H54 (cell line): ENCODE results near the gene ADAMTS12.

Experiments used
- DNase-seq: peaks from one replicate; pipeline ENCODE4 v3.0.0; 2011; ENCODE audit warnings: low spot score, mixed read lengths; ENCODE audit not compliant: insufficient read length
- FAIRE-seq: peaks from 3 replicates; lab custom pipeline; 2011; peaks lifted over from hg19 to GRCh38; lab: Jason Lieb, UNC
- POLR2A ChIP-seq: IDR thresholded peaks from 2 replicates; pipeline ENCODE4 v1.6.1; 2011; ENCODE audit warnings: low read depth, mild to moderate bottlenecking, low read length

The ADAMTS12 gene

DNA sequence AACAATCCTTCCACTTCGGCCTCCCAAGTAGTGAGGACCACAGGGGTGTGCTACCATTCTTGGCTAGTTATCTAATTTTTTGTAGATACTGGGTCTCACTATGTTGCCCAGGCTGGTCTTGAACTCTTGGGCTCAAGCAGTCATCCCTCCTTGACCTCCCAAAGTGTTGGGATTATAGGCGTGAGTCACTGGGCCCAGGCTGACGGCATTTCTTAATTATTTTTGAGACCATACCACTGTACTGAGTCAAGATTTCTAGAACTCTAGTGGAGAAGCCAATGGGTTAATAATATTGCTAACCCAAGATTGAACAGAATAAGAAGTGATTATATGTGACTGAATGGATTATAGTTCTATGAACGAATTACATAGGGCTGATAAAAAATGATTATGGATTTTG lies 384.4 kb downstream of the ADAMTS12 start:
- DNase-seq (no peak), FAIRE-seq (no peak)
- TF ChIP-seq POLR2A: no peak

DNA sequence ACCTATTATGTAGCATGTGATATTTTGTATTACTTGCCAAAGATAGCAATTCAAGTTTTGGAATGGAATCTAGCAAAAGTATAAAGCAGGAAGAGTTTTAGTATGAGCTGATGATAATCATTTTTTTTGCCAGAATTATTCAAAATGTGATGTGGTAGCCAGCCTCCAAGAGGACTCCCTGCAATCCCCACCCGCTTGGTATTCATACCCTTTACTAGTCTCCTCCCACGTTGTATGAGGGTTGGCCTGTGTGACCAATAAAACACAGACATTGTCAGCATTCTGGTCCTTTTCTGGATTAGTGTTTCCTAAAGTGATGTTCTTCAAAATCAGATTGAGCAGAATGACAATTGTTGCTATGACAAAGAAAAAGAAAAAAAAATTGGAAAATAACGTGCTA lies 387.2 kb downstream of the ADAMTS12 start:
- no peak for FAIRE-seq
- DNase-seq: no peak
- no peak for TF ChIP-seq POLR2A

DNA sequence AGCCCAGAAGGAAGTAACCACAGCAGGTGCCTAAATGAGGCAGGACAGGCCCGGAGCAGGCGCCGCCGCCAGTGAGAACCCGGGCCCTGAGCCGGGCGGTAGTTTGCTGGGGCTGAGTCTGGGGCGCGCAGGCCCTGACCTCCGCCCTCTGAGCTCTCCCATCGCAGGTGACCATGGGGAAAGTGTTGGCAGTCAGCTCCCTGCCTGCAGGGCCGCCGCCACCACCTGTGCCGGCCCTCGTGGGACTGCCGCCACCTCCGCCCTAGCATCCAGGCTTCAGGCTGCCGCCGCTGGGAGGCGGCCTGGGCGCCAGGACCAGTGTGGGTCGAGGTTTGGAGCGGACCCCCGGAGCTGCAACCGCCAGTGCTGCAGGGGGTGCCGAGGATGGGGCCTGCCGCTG lies 389.9 kb downstream of the ADAMTS12 start:
- TF ChIP-seq POLR2A: no peak
- FAIRE-seq (no peak), DNase-seq (no peak)

DNA sequence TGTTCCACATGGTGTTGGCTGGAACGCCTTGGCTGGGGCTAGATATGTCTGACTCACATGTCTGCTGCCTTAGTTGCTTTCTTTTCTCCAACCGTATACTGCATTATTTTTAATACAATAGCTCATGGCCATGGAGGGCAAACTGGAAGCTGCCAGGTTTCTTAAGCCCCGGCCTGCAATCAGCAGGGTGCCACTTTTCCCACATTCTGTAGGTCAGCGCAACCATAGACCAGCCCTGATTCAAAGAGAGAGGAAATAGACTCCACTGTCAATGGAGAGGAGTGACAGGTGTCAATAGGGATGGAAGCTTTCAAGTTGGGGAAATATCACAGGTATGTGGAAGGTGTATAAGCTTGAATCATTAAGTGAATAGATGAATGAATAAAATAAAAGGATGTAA lies 390.5 kb downstream of the ADAMTS12 start:
- TF ChIP-seq POLR2A: no peak
- FAIRE-seq (no peak), DNase-seq (no peak)

DNA sequence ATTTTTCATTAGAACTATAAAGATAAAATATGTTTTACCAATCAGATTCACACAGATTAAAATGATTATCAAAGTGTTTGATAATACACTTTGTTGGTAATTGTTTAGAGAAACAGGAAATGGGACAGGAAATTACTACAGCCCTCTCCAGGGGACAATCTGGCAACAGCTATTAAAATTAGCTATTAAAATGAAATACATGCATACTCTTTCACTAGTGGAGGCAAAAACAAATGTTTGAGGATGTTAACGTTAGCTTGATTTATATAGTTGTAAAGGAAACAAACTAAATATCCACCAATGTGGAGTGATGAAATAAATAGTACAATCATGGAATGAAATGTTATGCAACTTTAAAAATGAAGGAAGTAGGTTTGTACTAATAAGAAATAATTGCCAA lies 397.3 kb downstream of the ADAMTS12 start:
- no peak for DNase-seq
- FAIRE-seq: no peak
- no peak for TF ChIP-seq POLR2A

DNA sequence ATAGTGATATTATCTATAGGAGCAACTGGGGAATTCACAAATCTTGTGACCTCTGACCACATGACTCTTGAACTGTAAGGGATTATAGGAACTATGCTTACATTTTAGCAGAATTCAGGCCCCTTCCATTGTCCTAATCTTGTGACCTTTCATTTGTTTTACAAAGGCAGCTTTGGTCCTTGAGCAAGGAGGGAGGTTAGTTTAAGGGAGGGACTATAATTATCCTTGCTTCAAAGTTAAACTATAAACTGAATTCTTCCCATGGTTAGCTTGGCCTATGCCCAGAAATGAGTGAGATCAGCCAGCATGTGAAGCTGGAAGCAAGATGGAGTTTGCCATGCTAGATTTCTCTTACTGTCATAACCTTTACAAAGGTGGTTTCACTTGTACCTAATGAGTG lies 399.8 kb downstream of the ADAMTS12 start:
- DNase-seq: no peak
- no peak for TF ChIP-seq POLR2A
- no peak for FAIRE-seq

DNA sequence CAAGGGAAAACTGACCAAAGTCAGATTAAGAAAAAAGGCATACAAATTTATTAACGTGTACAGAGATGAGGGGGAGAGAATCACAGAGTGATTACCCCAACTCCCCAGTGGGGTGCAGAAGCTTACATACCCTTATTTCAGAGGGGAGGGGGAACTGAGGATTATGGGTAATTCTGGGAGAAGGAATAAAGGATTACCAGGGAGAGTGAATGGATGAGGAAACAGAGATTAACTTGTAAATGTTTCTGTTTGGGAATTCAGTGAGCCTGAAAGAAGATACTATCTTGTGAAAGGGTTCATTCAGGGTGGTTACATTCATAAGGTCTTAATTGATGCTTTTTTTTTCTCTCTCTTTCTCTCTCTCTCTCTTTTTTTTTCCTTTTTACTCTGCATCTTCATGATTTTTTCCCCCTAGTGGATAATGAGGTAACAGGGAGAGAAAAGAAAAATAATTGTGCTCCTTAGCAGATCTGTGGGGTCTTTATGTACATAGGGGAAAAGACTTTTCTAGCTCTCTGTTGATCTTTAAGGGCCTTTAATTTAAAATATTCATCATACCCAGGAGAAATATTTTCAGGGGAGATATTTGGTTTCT lies 401.6 kb downstream of the ADAMTS12 start:
- DNase-seq (no peak), FAIRE-seq (no peak)

DNA sequence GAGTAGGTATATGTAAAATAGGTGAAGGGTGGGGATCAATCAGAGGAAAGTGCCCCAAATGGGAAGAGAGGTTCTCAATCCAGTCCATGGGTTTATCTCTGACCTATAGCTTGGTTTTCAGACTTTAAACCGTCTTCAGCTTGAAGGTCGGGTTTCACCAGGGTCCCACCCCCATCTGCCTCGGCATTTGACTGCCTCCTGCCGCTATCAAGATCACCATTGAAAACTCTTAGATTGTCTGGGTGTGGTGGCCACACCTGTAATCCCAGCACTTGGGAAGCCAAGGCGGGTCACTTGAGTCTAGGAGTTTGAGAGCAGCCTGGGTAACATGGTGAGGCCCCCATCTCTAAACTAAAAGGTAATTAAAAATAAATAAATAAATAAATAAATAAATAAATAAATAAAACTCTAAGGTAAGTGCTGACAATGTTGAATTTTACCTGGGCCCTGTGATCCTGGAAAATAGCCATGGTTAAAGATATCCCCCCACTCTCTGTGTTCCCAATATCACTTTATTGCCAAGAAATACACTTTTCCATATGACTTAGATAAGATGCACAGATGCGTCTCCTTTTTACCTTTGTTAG lies 402.2 kb downstream of the ADAMTS12 start:
- FAIRE-seq: no peak
- no peak for DNase-seq
- no peak for TF ChIP-seq POLR2A

More for the DNA sequence above, 401.6 kb downstream of the ADAMTS12 start:
- no peak for TF ChIP-seq POLR2A

DNA sequence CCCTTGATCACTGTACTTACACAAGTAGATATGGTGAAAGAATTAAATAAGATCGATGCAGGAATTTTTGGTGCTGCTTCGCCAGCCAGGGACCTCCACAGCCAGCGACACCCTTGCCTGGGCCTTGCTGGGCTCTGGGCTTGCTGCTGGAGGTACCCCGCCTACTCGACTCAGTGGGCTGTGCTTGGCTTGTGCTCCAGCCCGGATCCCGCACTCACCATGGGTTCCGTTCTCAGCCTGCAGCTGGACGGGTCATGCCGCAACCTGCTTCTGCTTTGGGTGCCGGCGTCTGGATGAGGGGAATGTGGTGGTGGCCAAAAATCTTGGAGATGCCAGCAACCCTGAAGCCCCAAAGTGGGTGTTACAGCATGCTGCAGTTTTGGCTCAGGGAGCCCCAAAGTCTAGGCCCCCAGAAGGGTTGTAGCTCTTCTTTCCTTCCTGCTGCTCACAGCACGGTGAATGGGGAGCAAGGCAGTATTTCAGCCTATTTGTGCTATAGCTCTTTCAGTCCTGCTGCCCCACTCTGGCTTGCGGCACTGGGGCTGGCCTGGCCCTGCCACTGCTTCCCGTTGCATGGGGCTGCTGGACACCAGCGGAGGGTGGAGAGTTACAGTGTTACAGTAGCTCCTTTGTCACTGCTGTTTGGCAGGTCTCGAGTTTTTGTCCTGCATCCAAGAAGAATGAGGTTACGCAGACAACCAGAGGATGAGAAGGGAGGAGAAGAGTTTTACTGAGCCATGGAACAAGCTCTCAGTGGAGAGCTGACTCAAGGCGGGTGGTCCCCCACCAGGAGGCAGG lies 403.0 kb downstream of the ADAMTS12 start:
- DNase-seq (no peak), FAIRE-seq (no peak)

DNA sequence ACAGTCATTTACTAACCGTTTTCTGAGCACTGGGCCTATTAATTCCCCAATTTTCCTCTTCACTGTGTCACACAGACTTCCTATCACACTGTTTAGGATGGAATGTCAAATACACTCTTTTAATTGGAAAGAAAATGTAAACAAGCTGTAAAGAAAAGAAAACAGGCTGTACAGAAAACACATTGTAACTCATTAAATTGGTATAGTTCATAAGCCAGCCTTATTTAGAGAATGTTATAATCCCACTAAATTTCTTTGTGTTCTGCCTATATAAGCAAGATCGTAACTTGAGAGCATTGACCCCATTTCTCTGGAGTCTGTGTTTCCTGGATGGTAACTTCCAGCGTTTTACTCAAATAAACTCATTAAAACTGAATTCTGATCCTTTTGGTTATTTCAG lies 404.6 kb downstream of the ADAMTS12 start:
- DNase-seq (no peak), FAIRE-seq (no peak)

More for the DNA sequence above, 403.0 kb downstream of the ADAMTS12 start:
- TF ChIP-seq POLR2A: no peak

DNA sequence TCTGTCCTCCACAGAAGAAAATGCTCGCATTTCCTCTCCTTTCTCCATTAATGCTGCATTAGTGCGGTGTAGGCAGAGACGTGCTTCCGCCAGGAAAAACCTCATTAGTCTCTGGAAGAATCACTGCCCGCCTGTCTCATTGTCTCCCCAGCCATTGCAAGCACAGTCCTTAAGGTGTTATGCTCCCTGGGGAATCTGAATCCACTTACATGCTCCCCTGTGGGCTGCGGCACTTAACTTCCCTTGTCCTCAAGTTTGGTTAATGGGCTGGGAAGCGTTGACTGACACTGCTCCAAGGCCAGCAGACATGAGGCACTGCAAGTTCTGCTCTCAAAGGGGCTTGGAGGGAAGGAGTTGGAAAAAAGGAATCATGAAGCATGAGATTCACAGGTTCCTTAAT lies 409.5 kb downstream of the ADAMTS12 start:
- no peak for FAIRE-seq
- no peak for DNase-seq
- no peak for TF ChIP-seq POLR2A

More for the DNA sequence above, 404.6 kb downstream of the ADAMTS12 start:
- no peak for TF ChIP-seq POLR2A

DNA sequence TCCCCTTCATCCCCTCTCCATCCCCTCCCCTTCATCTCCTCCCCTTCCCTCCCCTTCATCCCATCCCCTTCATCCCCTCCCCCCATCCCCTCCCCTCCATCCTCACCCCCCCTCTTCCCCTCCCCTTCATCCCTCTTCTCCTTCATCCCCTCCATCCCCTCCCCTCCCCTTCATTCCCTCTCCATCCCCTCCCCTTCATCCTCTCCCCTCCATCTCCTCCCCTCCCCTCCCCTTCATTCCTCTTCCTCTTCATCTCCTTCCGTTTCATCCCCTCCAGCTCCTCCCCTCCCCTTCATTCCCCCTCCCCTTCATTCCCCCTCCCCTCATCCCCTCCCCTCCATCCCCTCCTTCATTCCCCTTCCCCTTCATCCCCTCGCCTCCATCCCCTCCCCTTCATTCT lies 410.9 kb downstream of the ADAMTS12 start:
- DNase-seq (no peak), FAIRE-seq (no peak)
- TF ChIP-seq POLR2A: no peak

DNA sequence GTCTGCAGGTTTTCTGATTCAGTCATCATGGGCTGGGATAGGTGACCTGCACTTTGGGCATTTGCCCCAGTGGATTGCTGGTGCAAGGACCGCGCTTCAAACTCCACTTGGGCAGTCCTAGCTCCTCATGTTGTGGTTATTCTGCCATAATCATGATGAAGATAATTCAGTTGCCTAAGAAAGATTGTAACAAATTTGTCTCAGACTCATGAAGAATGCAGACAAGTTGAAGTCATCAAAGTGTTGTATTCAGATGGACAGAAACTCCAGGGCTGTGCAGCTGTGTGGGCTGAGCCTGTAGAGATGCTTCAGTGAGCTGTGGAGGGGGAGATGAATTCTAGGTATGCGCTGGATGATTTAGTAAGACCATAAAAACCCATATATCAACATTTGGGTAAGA lies 412.5 kb downstream of the ADAMTS12 start:
- no peak for DNase-seq
- FAIRE-seq: peak; percentile 23
- TF ChIP-seq POLR2A: no peak

DNA sequence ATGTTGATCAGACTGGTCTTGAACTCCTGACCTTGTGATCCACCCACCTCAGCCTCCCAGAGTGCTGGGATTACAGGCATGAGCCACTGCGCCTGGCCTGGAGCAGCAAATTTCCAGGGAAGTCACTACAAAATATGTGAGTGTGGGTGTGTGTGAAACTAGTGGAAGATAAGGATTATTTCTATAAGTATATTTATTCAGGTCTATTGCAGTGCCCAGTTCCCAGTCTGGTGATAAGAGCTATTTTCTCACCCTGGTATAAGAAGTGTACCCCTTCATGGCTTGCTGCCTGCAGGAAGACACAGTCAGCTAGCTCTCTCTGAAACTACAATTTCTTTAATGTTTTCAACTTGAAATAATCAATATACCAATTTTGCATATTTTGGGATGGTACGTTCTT lies 414.0 kb downstream of the ADAMTS12 start:
- DNase-seq (no peak), FAIRE-seq (no peak)
- TF ChIP-seq POLR2A: no peak
